ENCODE results near the gene UGT1A5. TPM values are rescaled to one million over a fixed set of nuclear protein-coding genes. Genes with fewer than 3 reads are reported as not detected.

Gene UGT1A5
- total RNA-seq, 1 experiment from 2014 or later, result not detected

DNA sequence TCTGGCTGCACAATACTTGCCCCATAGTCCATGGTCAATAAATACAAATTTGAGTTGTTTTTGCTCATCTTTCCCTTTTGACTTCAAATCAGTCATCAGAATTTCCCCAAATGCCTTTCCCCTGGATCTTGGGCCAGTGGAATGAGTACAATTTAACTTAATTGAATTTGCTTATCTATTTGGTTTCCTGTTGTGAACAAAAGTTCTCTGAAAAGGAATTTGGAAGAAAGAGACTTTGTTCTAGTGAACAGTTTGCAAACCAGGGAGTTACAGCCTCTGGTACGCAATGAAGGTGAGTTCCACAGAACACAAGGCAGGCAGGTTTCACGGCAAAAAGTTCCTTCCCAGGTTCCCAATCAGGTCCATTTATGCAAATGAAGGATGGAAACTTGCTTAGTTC is 46.1 kb downstream of the UGT1A5 start:
- TF ChIP-seq EZH2 (IDR thresholded peaks at IDR 0.05; ENCODE audit: borderline replicate concordance, low read depth, low read length, poor library complexity, severe bottlenecking), result no peak
- TF ChIP-seq, protein P1, sequence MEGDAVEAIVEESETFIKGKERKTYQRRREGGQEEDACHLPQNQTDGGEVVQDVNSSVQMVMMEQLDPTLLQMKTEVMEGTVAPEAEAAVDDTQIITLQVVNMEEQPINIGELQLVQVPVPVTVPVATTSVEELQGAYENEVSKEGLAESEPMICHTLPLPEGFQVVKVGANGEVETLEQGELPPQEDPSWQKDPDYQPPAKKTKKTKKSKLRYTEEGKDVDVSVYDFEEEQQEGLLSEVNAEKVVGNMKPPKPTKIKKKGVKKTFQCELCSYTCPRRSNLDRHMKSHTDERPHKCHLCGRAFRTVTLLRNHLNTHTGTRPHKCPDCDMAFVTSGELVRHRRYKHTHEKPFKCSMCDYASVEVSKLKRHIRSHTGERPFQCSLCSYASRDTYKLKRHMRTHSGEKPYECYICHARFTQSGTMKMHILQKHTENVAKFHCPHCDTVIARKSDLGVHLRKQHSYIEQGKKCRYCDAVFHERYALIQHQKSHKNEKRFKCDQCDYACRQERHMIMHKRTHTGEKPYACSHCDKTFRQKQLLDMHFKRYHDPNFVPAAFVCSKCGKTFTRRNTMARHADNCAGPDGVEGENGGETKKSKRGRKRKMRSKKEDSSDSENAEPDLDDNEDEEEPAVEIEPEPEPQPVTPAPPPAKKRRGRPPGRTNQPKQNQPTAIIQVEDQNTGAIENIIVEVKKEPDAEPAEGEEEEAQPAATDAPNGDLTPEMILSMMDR (conservative IDR thresholded peaks at IDR 0.05; ENCODE audit: low read depth, low read length), result no peak
- H3K4me1 ChIP-seq (ENCODE audit: insufficient read depth, low read length, poor library complexity, severe bottlenecking), result no peaks in the 10 kb centered on the region
- CTCF ChIA-PET, result no interaction called here
- intact Hi-C loops (cut with micrococcal nuclease; ENCODE audit: unreplicated experiment), result no loop called here
- no peaks in the 10 kb centered on the region for H3K36me3 ChIP-seq (ENCODE audit: insufficient read depth, low read length, poor library complexity, severe bottlenecking)
- no peak overlapping the region for H3K4me3 ChIP-seq (ENCODE audit: low read depth, low read length, poor library complexity, severe bottlenecking)
- POLR2A ChIA-PET (ENCODE audit: low non-redundant PET), result no interaction called here
- no peaks in the 10 kb centered on the region for H3K9me3 ChIP-seq (ENCODE audit: low read depth, low read length, poor library complexity, severe bottlenecking)
- no peak overlapping the region for H3K27ac ChIP-seq (ENCODE audit: low read depth, low read length, poor library complexity, severe bottlenecking)
- BruUV-seq (replicated peaks), result no TSS peak
- H3K27me3 ChIP-seq (replicated peaks; ENCODE audit: insufficient read depth, low read depth, low read length, poor library complexity), result no peaks in the 10 kb centered on the region
- no peak for DNase-seq (ENCODE audit: low spot score)

DNA sequence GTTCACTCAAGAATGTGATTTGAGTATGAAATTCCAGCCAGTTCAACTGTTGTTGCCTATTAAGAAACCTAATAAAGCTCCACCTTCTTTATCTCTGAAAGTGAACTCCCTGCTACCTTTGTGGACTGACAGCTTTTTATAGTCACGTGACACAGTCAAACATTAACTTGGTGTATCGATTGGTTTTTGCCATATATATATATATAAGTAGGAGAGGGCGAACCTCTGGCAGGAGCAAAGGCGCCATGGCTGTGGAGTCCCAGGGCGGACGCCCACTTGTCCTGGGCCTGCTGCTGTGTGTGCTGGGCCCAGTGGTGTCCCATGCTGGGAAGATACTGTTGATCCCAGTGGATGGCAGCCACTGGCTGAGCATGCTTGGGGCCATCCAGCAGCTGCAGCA is 47.3 kb downstream of the UGT1A5 start, which contains the start of gene UGT1A1:
Gene UGT1A1 (plus strand): TSS at position 228 of the 400 bp plus-strand sequence. CDS start 18 bp downstream, at position 246.
- intact Hi-C loops (cut with micrococcal nuclease; ENCODE audit: unreplicated experiment), result no loop called here
- CTCF ChIA-PET, result no interaction called here
- H3K27me3 ChIP-seq (replicated peaks; ENCODE audit: insufficient read depth, low read depth, low read length, poor library complexity), result no peaks in the 10 kb centered on the region
- H3K27ac ChIP-seq (ENCODE audit: low read depth, low read length, poor library complexity, severe bottlenecking), result no peak within 1 kb of the TSS
- H3K36me3 ChIP-seq (ENCODE audit: insufficient read depth, low read length, poor library complexity, severe bottlenecking), result no peaks in the 10 kb centered on the region
- DNase-seq (ENCODE audit: low spot score), result no peak
- POLR2A ChIA-PET (ENCODE audit: low non-redundant PET), result no interaction called here
- no TSS peak for BruUV-seq (replicated peaks)
- H3K4me3 ChIP-seq (ENCODE audit: low read depth, low read length, poor library complexity, severe bottlenecking), result no peak within 1 kb of the TSS
- TF ChIP-seq, protein P1 (conservative IDR thresholded peaks at IDR 0.05; ENCODE audit: low read depth, low read length), result no peak
- no peak for TF ChIP-seq EZH2 (IDR thresholded peaks at IDR 0.05; ENCODE audit: borderline replicate concordance, low read depth, low read length, poor library complexity, severe bottlenecking)
- H3K4me1 ChIP-seq (ENCODE audit: insufficient read depth, low read length, poor library complexity, severe bottlenecking), result no peaks in the 10 kb centered on the region
- no peaks in the 10 kb centered on the region for H3K9me3 ChIP-seq (ENCODE audit: low read depth, low read length, poor library complexity, severe bottlenecking)

DNA sequence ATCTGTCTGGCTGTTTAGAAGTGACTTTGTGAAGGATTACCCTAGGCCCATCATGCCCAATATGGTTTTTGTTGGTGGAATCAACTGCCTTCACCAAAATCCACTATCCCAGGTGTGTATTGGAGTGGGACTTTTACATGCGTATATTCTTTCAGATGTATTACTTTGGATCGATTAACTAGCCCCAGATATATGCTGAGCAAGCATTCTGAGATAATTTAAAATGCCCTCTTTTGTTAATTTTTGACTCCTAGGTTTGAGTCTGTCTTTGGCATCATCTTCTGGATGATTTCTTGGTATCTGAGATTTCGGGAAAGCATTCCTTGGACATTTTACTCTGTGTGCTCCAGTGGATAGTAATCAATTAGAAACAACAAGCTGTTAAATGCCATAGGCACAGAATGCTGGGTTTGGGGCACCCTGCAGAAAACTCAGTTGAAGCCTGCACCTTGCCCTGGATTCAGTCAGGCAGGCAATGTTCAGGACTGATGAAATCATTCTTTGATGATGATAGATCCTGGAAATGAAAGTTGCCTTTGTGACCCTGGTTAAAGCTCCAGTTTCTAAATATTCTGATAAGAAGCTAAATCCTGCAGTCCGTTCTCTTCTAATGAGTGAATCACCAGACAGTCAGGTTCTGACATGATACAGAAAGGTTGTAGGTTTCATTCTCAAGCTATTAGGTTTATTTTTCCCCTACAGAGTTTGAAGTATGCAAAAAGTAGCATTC is 48.5 kb downstream of the UGT1A5 start:
- CTCF ChIA-PET, result no interaction called here
- Histone ChIP-seq H3K27ac (ENCODE audit: low read depth, low read length, poor library complexity, severe bottlenecking) (no peak overlapping the region), H3K4me3 (ENCODE audit: low read depth, low read length, poor library complexity, severe bottlenecking) (no peak overlapping the region), H3K27me3 (replicated peaks; ENCODE audit: insufficient read depth, low read depth, low read length, poor library complexity) (no peaks in the 10 kb centered on the region), H3K4me1 (ENCODE audit: insufficient read depth, low read length, poor library complexity, severe bottlenecking) (no peaks in the 10 kb centered on the region), H3K36me3 (ENCODE audit: insufficient read depth, low read length, poor library complexity, severe bottlenecking) (no peaks in the 10 kb centered on the region), H3K9me3 (ENCODE audit: low read depth, low read length, poor library complexity, severe bottlenecking) (no peaks in the 10 kb centered on the region)
- intact Hi-C loops (cut with micrococcal nuclease; ENCODE audit: unreplicated experiment), result no loop called here
- TF ChIP-seq, protein P1 (conservative IDR thresholded peaks at IDR 0.05; ENCODE audit: low read depth, low read length), result no peak
- no peak for TF ChIP-seq EZH2 (IDR thresholded peaks at IDR 0.05; ENCODE audit: borderline replicate concordance, low read depth, low read length, poor library complexity, severe bottlenecking)
- POLR2A ChIA-PET (ENCODE audit: low non-redundant PET), result no interaction called here
- BruUV-seq (replicated peaks), result no TSS peak
- no peak for DNase-seq (ENCODE audit: low spot score)

All from A673 (cell line).